GM10266 (cell line): ENCODE measurements around the gene SETD5.

ENCODE experiments used
- DNase-seq: peaks from one replicate; pipeline ENCODE4 v3.0.0; 2012; ENCODE audit errors: extremely low spot score
- CTCF ChIP-seq: IDR thresholded peaks from 2 replicates; pipeline ENCODE4 v1.5.1; 2012; ENCODE audit warnings: mild to moderate bottlenecking, low read depth; ENCODE audit not compliant: control insufficient read depth, insufficient read depth; ENCODE audit errors: missing control alignments

The SETD5 gene

GRCh38 chr3:9439331-9439730 lies 41.9 kb downstream of the SETD5 start:
- DNase-seq: no peak
- TF ChIP-seq CTCF: no peak

- DNase-seq: no peak
- no peak for TF ChIP-seq CTCF
Observed at GRCh38 chr3:9441501-9442221, 44.2 kb downstream of the SETD5 start.

GRCh38 chr3:9448071-9448470 lies 50.7 kb downstream of the SETD5 start:
- DNase-seq: no peak
- no peak for TF ChIP-seq CTCF

GRCh38 chr3:9448643-9449042 lies 51.2 kb downstream of the SETD5 start:
- TF ChIP-seq CTCF: no peak
- no peak for DNase-seq

- no peak for DNase-seq
- no peak for TF ChIP-seq CTCF
Observed at GRCh38 chr3:9450126-9450525, 52.7 kb downstream of the SETD5 start.

GRCh38 chr3:9450991-9451390 lies 53.6 kb downstream of the SETD5 start:
- DNase-seq: no peak

More at GRCh38 chr3:9450991-9451390, 53.6 kb downstream of the SETD5 start:
- TF ChIP-seq CTCF: no peak
